NCI-H1092 (cell line): ENCODE data around the gene ARAP1.

Source experiments
- DNase-seq: peaks from one replicate; lab custom pipeline; 2025; lab: John Stamatoyannopoulos, UW

ARAP1 gene

GRCh38 chr11:72657411-72658100 lies 94.7 kb downstream of the ARAP1 start:
- DNase-seq: no peak

- DNase-seq: no peak
Measured at GRCh38 chr11:72655896-72656464, 96.2 kb downstream of the ARAP1 start.

GRCh38 chr11:72655014-72655413 lies 97.2 kb downstream of the ARAP1 start:
- DNase-seq: no peak

GRCh38 chr11:72653649-72654048 lies 98.6 kb downstream of the ARAP1 start:
- DNase-seq: no peak

GRCh38 chr11:72652873-72653630 lies 99.2 kb downstream of the ARAP1 start:
- DNase-seq: peak; percentile 87

GRCh38 chr11:72652133-72652532 lies 100.1 kb downstream of the ARAP1 start:
- DNase-seq: no peak

GRCh38 chr11:72649215-72649976 lies 102.8 kb downstream of the ARAP1 start:
- no peak for DNase-seq

GRCh38 chr11:72648384-72649136 lies 103.6 kb downstream of the ARAP1 start:
- no peak for DNase-seq

- no peak for DNase-seq
Measured at GRCh38 chr11:72647882-72648281, 104.3 kb downstream of the ARAP1 start.

GRCh38 chr11:72646472-72646871 lies 105.7 kb downstream of the ARAP1 start:
- DNase-seq: no peak

GRCh38 chr11:72646024-72646423 lies 106.2 kb downstream of the ARAP1 start:
- DNase-seq: no peak

- no peak for DNase-seq
Measured at GRCh38 chr11:72643547-72643946, 108.7 kb downstream of the ARAP1 start.

- peak; percentile 30 for DNase-seq
Measured at GRCh38 chr11:72642884-72643522, 109.2 kb downstream of the ARAP1 start.

GRCh38 chr11:72642043-72642883 lies 109.9 kb downstream of the ARAP1 start:
- DNase-seq: no peak

GRCh38 chr11:72641522-72642042 lies 110.6 kb downstream of the ARAP1 start:
- DNase-seq: no peak

GRCh38 chr11:72639502-72640375 lies 112.5 kb downstream of the ARAP1 start:
- no peak for DNase-seq

- peak; percentile 64 for DNase-seq
Measured at GRCh38 chr11:72637926-72638325, 114.3 kb downstream of the ARAP1 start.

- DNase-seq: no peak
Measured at GRCh38 chr11:72637198-72637597, 115.0 kb downstream of the ARAP1 start.

- no peak for DNase-seq
Measured at GRCh38 chr11:72636376-72636775, 115.8 kb downstream of the ARAP1 start.
